Stomach (tissue), 19 donors: Measurements from ENCODE around the gene NLRP5. TPM values are rescaled to one million over a fixed set of nuclear protein-coding genes. Genes with fewer than 3 reads are reported as not detected.
"Not testable (repeated sequence)": the region's sequence is repeated elsewhere in the genome, so short reads cannot be mapped to it uniquely, and the experiment has no call there.

Source experiments
- DNase-seq, 2 donors: peaks; one replicate each; pipeline versions ENCODE4 v3.0.0 to v3.0.0-alpha.2; 2013 to 2019
- H3K27ac ChIP-seq, 5 donors: fragments of 200-600 bp in 4 of 5; sonication (generic) in 4 of 5; one replicate each; pipeline ENCODE4 v1.5.1; 2013 to 2019; ENCODE audit warnings: mild to moderate bottlenecking in 1 of 5, moderate library complexity in 1 of 5
- H3K27me3 ChIP-seq, 3 donors: fragments of 200-600 bp; sonication (generic); one replicate each; pipeline ENCODE4 v1.5.1; 2017 to 2019; ENCODE audit warnings: mixed run types in 1 of 3
- H3K36me3 ChIP-seq, 4 donors: fragments of 200-600 bp; sonication (generic); 1 replicate in 3 of 4; 2 replicates in 1 of 4; pipeline ENCODE4 v1.5.1; 2016 to 2019
- H3K4me1 ChIP-seq, 4 donors: fragments of 200-600 bp; sonication (generic); one replicate each; pipeline ENCODE4 v1.5.1; 2016 to 2019
- H3K4me3 ChIP-seq, 4 donors: fragments of 200-600 bp; sonication (generic) in 3 of 4; one replicate each; pipeline ENCODE4 v1.5.1; 2016 to 2019; ENCODE audit warnings: mild to moderate bottlenecking in 1 of 4
- H3K9me3 ChIP-seq, 4 donors: fragments of 200-600 bp; sonication (generic); one replicate each; pipeline ENCODE4 v1.5.1; 2016 to 2019
- EP300 ChIP-seq: sonication (generic); formaldehyde crosslinking; IDR thresholded peaks from one replicate; pipeline ENCODE4 v1.6.1; 2017; ENCODE audit warnings: antibody characterized with exemption
- POLR2A ChIP-seq, 4 donors: fragments of 450-650 bp; IDR thresholded peaks; one replicate each; pipeline ENCODE4 v1.6.1; 2016; ENCODE audit warnings: antibody characterized with exemption in 4 of 4, control low read depth in 2 of 4, mild to moderate bottlenecking in 1 of 4, moderate library complexity in 1 of 4
- POLR2AphosphoS5 ChIP-seq, 3 donors: sonication (generic); formaldehyde crosslinking; IDR thresholded peaks; one replicate each; pipeline ENCODE4 v1.6.1; 2016; ENCODE audit warnings: antibody characterized with exemption in 3 of 3
- WGBS, 5 donors: extraction: QIAGEN DNeasy Blood & Tissue Kit in 3 of 5; methylation state at CpG; one replicate each; pipeline versions ENCODE4 v1.1.5 to v1.1.7; 2013 to 2018; 5-methylcytosine and 5-hydroxymethylcytosine counted together
- intact Hi-C: fragments of 100-400 bp; cut with DNase I; formaldehyde crosslinking; loops from one replicate; pipeline ENCODE4 v1.15.1; 2023; ENCODE audit warnings: low total_unique reads
- long read RNA-seq, 10 donors: transcript quantifications; one replicate each; lab custom pipeline, GENCODE V29; 2026
- polyA plus RNA-seq, 3 donors: library from polyadenylated mRNA; stranded (reverse); fragments of 200-250 nt; gene quantifications; one replicate each; pipeline ENCODE4 v1.2.3, GENCODE V29; 2013
- total RNA-seq, 5 donors: library from RNA; depleted of rRNA; stranded (reverse); fragments of >200 nt; gene quantifications; one replicate each; pipeline versions ENCODE4 v1.1.0 to v1.2.3, GENCODE V29; 2014 to 2016
- TF ChIP-seq, protein P1 (sequence below), 7 experiments: fragments of 450-650 bp in 4 of 7; fragments of 200-600 bp in 3 of 7; sonication (generic) in 3 of 7; IDR thresholded peaks; one replicate each; pipeline ENCODE4 v1.5.1; 2016 to 2019; ENCODE audit warnings: antibody characterized with exemption in 7 of 7, control low read depth in 2 of 7, mild to moderate bottlenecking in 1 of 7
- donor health status: healthy with polysubstance abuse.
- donor health status: Bipolar disorder and iron deficiency.
- donor health status: healthy.

Gene NLRP5
- not detected for total RNA-seq
- polyA plus RNA-seq, result not detected
- long read RNA-seq, donor 1, result 0 reads
- long read RNA-seq, donor 2, result 0 reads
- long read RNA-seq, donor 3, result 0 reads
- long read RNA-seq, donor 4, result 0 reads
- long read RNA-seq, donor 5, result 0 reads
- long read RNA-seq, donor 6, result 0 reads
- long read RNA-seq, donor 7, result 0 reads
- long read RNA-seq, donor 8, result 0 reads
- long read RNA-seq, donor 9, result 0 reads
- long read RNA-seq, donor 10, result 0 reads

DNA sequence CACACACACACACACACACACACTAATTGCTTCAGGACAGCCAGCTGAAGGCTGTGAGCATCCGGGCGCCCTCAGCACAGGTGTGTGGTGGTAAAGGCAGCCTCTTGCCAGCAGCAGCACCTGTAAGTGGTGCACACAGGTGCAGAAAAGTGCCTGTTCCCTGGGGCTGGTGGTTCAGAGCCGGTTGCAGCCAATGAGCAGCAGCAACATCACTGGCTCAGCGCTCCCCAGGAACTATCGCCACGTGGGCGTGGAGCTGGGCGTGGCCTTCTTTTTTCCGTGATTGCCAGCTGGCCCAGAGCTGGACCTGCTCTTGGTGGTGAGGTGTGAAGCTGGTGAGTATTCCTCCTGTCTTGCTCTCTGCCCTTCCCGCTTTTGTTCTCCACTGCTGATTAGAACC, at the start of gene NLRP5:
Gene NLRP5, plus strand, starts transcription at position 289 of the 400 bp plus-strand sequence.
- no peak within 1 kb of the TSS for H3K4me3 ChIP-seq
- H3K4me1 ChIP-seq, result no peaks in the 10 kb centered on the region
- no peak within 1 kb of the TSS for H3K27ac ChIP-seq
- no peaks in the 10 kb centered on the region for H3K36me3 ChIP-seq
- no peaks in the 10 kb centered on the region for H3K27me3 ChIP-seq
- intact Hi-C loops, result no loop called here
- TF ChIP-seq POLR2AphosphoS5 (IDR thresholded peaks at IDR 0.05) (no peak), POLR2A (IDR thresholded peaks at IDR 0.05) (no peak), EP300 (no peak)
- TF ChIP-seq, protein P1, sequence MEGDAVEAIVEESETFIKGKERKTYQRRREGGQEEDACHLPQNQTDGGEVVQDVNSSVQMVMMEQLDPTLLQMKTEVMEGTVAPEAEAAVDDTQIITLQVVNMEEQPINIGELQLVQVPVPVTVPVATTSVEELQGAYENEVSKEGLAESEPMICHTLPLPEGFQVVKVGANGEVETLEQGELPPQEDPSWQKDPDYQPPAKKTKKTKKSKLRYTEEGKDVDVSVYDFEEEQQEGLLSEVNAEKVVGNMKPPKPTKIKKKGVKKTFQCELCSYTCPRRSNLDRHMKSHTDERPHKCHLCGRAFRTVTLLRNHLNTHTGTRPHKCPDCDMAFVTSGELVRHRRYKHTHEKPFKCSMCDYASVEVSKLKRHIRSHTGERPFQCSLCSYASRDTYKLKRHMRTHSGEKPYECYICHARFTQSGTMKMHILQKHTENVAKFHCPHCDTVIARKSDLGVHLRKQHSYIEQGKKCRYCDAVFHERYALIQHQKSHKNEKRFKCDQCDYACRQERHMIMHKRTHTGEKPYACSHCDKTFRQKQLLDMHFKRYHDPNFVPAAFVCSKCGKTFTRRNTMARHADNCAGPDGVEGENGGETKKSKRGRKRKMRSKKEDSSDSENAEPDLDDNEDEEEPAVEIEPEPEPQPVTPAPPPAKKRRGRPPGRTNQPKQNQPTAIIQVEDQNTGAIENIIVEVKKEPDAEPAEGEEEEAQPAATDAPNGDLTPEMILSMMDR (IDR thresholded peaks at IDR 0.05), result no peak
- no peak for DNase-seq
- peaks cover 0 to 10% (median 3%) of the 10 kb centered on the region in 4 donors for H3K9me3 ChIP-seq
- WGBS, 5 donors, result 35 to 54% (median 42%) methylated on average over 7 to 10 of the region's 10 CpGs

DNA sequence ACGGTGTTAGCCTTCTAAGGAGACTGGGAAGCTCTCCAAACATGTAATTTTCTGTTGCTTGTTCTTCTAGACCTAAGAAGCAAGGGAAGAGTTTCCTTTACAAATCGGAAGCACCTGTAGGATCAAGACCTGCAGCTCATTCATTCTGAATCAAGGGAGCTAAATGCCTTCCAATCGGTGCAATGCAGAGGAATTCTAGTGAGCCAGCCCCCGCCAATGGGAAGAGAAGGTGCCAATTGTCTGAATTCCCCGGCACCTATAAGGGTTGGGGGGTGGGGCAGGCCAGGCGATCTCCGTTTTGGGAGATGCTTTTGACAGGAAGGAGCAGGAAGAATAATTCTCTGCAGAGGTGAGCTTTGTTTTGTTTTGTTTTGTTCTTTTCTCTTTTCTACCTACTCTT, 47.4 kb upstream of the NLRP5 start:
- Histone ChIP-seq H3K36me3 (no peaks in the 10 kb centered on the region), H3K27ac (no peak overlapping the region), H3K9me3 (peaks cover 0 to 23% (median 9%) of the 10 kb centered on the region in 4 donors), H3K4me1 (no peaks in the 10 kb centered on the region), H3K4me3 (no peak overlapping the region), H3K27me3 (no peaks in the 10 kb centered on the region)
- intact Hi-C loops, result no loop called here
- WGBS, 5 donors, result 60 to 69% (median 65%) methylated on average over 7 of the region's 7 CpGs
- DNase-seq, result no peak
- TF ChIP-seq, protein P1 (IDR thresholded peaks at IDR 0.05), result no peak
- TF ChIP-seq EP300 (no peak), POLR2A (IDR thresholded peaks at IDR 0.05) (no peak), POLR2AphosphoS5 (IDR thresholded peaks at IDR 0.05) (no peak)

DNA sequence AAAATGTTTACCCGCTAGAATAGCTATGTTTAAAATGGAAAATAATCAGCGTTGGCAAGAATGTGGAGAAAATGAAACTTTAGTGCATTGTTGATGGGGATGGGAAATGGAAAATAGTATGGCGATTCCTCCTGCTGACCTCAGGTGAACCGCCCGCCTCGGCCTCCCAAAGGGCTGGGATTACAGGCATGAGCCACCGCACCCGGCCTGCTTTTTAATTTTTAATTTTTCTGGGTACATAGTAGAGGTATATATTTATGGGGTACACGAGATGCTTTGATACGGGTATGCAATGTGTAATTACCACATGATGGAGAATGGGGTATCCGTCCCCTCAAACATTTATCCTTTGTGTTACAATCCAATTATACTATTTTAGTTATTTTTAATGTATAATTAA, 46.3 kb upstream of the NLRP5 start:
- Histone ChIP-seq H3K27me3 (no peaks in the 10 kb centered on the region), H3K36me3 (no peaks in the 10 kb centered on the region), H3K9me3 (peaks cover 0 to 17% (median 8%) of the 10 kb centered on the region in 4 donors), H3K4me1 (no peaks in the 10 kb centered on the region), H3K27ac (no peak overlapping the region), H3K4me3 (no peak overlapping the region)
- TF ChIP-seq POLR2AphosphoS5 (IDR thresholded peaks at IDR 0.05) (no peak), POLR2A (IDR thresholded peaks at IDR 0.05) (no peak), EP300 (no peak)
- TF ChIP-seq, protein P1 (IDR thresholded peaks at IDR 0.05), result no peak
- DNase-seq, result no peak
- 86 to 93% (median 88%) methylated on average over 11 of the region's 11 CpGs for WGBS, 5 donors
- intact Hi-C loops, result no loop called here

DNA sequence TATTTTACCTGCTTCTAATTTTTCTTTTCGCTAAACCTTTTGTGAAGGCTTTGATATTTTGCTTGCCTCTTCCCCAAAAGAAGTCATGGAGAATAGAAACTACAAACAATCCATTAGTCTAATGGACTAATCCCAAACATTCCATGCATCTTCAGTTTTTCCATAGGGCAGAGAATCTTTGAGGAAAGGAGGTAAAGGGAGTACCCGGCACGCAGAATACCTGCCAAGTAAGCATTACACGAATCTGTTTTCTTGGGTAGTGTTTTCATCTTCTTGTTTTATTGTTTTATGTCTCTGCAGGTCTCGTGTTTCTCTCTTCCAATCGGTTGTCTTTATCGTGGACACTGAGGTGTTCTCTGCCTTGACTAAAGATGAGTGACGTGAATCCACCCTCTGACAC, 39.0 kb upstream of the NLRP5 start, which contains the start of gene NLRP8:
Gene NLRP8, plus strand, starts transcription at position 301 of the 400 bp plus-strand sequence.
- intact Hi-C loops, result no loop called here
- TF ChIP-seq POLR2AphosphoS5 (IDR thresholded peaks at IDR 0.05), result no peak
- TF ChIP-seq POLR2A (IDR thresholded peaks at IDR 0.05), result no peak
- TF ChIP-seq EP300, result no peak
- TF ChIP-seq, protein P1 (IDR thresholded peaks at IDR 0.05), result no peak
- 76 to 84% (median 80%) methylated on average over 8 of the region's 8 CpGs for WGBS, 5 donors

DNA sequence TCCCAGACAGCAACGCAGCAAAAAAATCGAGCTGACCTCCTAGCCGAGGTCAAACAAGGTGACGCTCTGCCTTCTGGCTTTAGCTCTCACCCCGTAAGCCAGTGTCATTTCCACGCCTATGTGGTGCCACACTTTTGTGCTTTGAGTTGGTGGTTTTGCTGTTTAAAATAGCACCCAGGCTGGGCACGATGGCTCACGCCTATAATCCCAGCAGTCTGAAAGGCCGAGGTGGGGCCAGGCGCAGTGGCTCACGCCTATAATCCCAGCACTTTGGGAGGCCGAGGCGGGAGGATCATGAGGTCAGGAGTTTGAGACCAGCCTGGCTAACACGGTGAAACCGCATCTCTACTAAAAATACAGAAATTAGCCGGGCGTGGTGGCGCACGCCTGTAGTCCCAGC, 36.0 kb upstream of the NLRP5 start:
- H3K4me1 ChIP-seq, H3K27me3 ChIP-seq, H3K27ac ChIP-seq, H3K4me3 ChIP-seq, H3K36me3 ChIP-seq, intact Hi-C loops, DNase-seq: not testable (repeated sequence)
- H3K9me3 ChIP-seq, result peaks cover 0 to 46% (median 13%) of the 10 kb centered on the region in 4 donors
- 87 to 92% (median 89%) methylated on average over 19 of the region's 19 CpGs for WGBS, 5 donors

More for the DNA sequence above, 39.0 kb upstream of the NLRP5 start, which contains the start of gene NLRP8:
- no peak for DNase-seq
- H3K27ac ChIP-seq, result no peak within 1 kb of the TSS
- H3K4me1 ChIP-seq, result no peaks in the 10 kb centered on the region
- no peaks in the 10 kb centered on the region for H3K27me3 ChIP-seq
- H3K4me3 ChIP-seq, result no peak within 1 kb of the TSS
- H3K36me3 ChIP-seq, result no peaks in the 10 kb centered on the region
- peaks cover 0 to 42% (median 13%) of the 10 kb centered on the region in 4 donors for H3K9me3 ChIP-seq
